Heart left ventricle (tissue), 16 donors: ENCODE measurements around the gene NR3C1. TPM values are rescaled to one million over a fixed set of nuclear protein-coding genes. Genes with fewer than 3 reads are reported as not detected.
A peak's percentile ranks its signal among the peaks of the same experiment; 100 is the strongest.

ENCODE experiments used
- ATAC-seq, 4 donors: fragments of 200-7000 bp; cut with Tn5 transposase; one replicate each; pipeline ENCODE4 v1.9.1; 2020 to 2022; ENCODE audit warnings: moderate library complexity in 4 of 4, mild to moderate bottlenecking in 3 of 4, moderate number of reproducible peaks in 1 of 4
- DNase-seq, 5 donors: peaks; one replicate each; pipeline ENCODE4 v3.0.0-alpha.2; 2020
- H3K27ac ChIP-seq, 12 donors: fragments of 200-600 bp; sonication (generic) in 4 of 12; one replicate each; pipeline versions ENCODE4 v1.5.0 to v1.8.0; 2016 to 2022; ENCODE audit warnings: mild to moderate bottlenecking in 2 of 12
- H3K27me3 ChIP-seq, 9 donors: fragments of 200-600 bp; sonication (generic) in 2 of 9; one replicate each; pipeline versions ENCODE4 v1.5.1 to v1.8.0; 2016 to 2022; ENCODE audit warnings: mild to moderate bottlenecking in 3 of 9
- H3K36me3 ChIP-seq, 9 donors: fragments of 200-600 bp; sonication (generic) in 2 of 9; one replicate each; pipeline versions ENCODE4 v1.5.0 to v1.8.0; 2018 to 2022; ENCODE audit warnings: mild to moderate bottlenecking in 2 of 9
- H3K4me1 ChIP-seq, 12 donors: fragments of 200-600 bp; sonication (generic) in 4 of 12; one replicate each; pipeline versions ENCODE4 v1.5.0 to v1.8.0; 2016 to 2022; ENCODE audit warnings: mild to moderate bottlenecking in 3 of 12
- H3K4me3 ChIP-seq, 12 donors: fragments of 200-600 bp; sonication (generic) in 4 of 12; one replicate each; pipeline versions ENCODE4 v1.5.0 to v1.8.0; 2017 to 2022; ENCODE audit warnings: mild to moderate bottlenecking in 9 of 12, moderate library complexity in 4 of 12
- H3K9me3 ChIP-seq, 12 donors: fragments of 200-600 bp; sonication (generic) in 4 of 12; one replicate each; pipeline versions ENCODE4 v1.5.0 to v1.8.0; 2016 to 2022; ENCODE audit warnings: mild to moderate bottlenecking in 1 of 12
- POLR2A ChIP-seq, 2 donors: fragments of 450-650 bp; IDR thresholded peaks; one replicate each; pipeline ENCODE4 v1.6.1; 2017; ENCODE audit warnings: antibody characterized with exemption in 2 of 2, mild to moderate bottlenecking in 2 of 2, moderate library complexity in 2 of 2
- WGBS, 4 donors: extraction: QIAGEN DNeasy Blood & Tissue Kit in 2 of 4; methylation state at CpG; one replicate each; pipeline versions ENCODE4 v1.1.5 to v1.1.7; 2013 to 2018; 5-methylcytosine and 5-hydroxymethylcytosine counted together
- intact Hi-C, 10 donors: fragments of 100-400 bp; cut with DNase I; formaldehyde crosslinking; loops; one replicate each; pipeline versions ENCODE4 v1.11.1 to v1.14.2; 2022
- polyA plus RNA-seq, 2 donors: library from polyadenylated mRNA; stranded (reverse); fragments of 200-250 nt; gene quantifications; one replicate each; pipeline ENCODE4 v1.2.3, GENCODE V29; 2013
- total RNA-seq, 9 donors: library from RNA; depleted of rRNA in 2 of 9; stranded (reverse); fragments of >200 nt in 2 of 9; fragmentation: NEBNext Ultra II Directional in 3 of 9; extraction: Animal tissue kit (Norgen Biotek cat#: 25700) in 3 of 9; gene quantifications; one replicate each; pipeline versions ENCODE4 v1.1.0 to v1.2.4, GENCODE V29; 2016 to 2023
- TF ChIP-seq, protein P1 (sequence below), 12 donors: fragments of 200-600 bp; sonication (generic) in 4 of 12; IDR thresholded peaks; one replicate each; pipeline versions ENCODE4 v1.5.0 to v1.8.0; 2018 to 2022; ENCODE audit warnings: antibody characterized with exemption in 12 of 12, mild to moderate bottlenecking in 5 of 12
- donor health status: ischemic (EF 13 %, LVEDD 7.1; RV severe dilation, severe dysfunction).
- donor health status: healthy with polysubstance abuse.
- donor health status: DM: no; HTN: yes; CAD: no.
- donor health status: DM: no; HTN: no; CAD: no.
- donor health status: ischemic (EF 25% LVEDD 6.9; RV normal size, moderate dysfunction).
- donor health status: ischemic (EF 25% LVEDD 5.7; RV mildly dilated, moderate dysfunction).
- donor health status: healthy.
- donor health status: DM: yes; HTN: yes; CAD: no.
- donor health status: ischemic (EF 35%, LVEDD 5.7; RV mildly dilated, moderate dysfunction).
- donor health status: nonischemic (EF 11% LVEDD 7.7; RV severe dilation, severe dysfunction).
- donor health status: DM: yes; HTN: yes; CAD: no.
- donor health status: PGD.
- donor health status: ischemic (EF 29% LVEDD 5.4; RV normal size, mild dysfunction).
- donor health status: nonischemic (EF 23%, LVEDD 6.1; RV moderate dilation, normal function).

NR3C1 gene
- total and polyA plus RNA-seq, 11 donors: 10.4 to 73.7 (median 45.3) TPM

DNA sequence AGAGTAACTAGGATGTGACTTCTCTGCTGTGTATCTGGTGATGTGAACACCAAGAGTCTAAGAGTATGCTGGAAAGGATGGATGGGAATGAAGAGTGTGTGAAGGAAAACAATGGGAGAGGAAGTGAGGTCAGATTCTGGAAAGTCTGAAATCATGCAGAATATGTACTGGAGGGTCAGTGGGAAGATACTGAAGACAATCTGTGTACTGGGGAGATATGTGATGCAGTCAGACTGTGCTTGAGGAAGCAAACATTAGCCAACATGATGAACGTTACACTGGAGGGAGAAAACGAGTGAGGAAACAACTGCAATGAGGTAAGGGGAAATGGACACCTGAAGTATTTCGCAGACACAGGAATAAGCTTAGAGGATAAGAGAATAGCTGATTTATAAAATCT is 105.7 kb downstream of the NR3C1 start:
- Histone ChIP-seq H3K4me1 (peaks cover 0 to 23% (median 0%) of the 10 kb centered on the region in 12 donors), H3K36me3 (peaks cover 0 to 90% (median 80%) of the 10 kb centered on the region in 9 donors), H3K27ac (no peak overlapping the region), H3K9me3 (no peaks in the 10 kb centered on the region), H3K4me3 (no peak overlapping the region), H3K27me3 (no peaks in the 10 kb centered on the region)
- intact Hi-C loops: loop anchor here in 1 of 10 donors (10.0 kb wide), 1 partner anchor 293 kb away; no protein-coding TSS in a partner anchor
- 71 to 73% (median 73%) methylated on average over 3 of the region's 3 CpGs for WGBS, 4 donors
- ATAC-seq (no peak), DNase-seq (no peak)
- no peak for TF ChIP-seq POLR2A (IDR thresholded peaks at IDR 0.05)
- TF ChIP-seq, protein P1, sequence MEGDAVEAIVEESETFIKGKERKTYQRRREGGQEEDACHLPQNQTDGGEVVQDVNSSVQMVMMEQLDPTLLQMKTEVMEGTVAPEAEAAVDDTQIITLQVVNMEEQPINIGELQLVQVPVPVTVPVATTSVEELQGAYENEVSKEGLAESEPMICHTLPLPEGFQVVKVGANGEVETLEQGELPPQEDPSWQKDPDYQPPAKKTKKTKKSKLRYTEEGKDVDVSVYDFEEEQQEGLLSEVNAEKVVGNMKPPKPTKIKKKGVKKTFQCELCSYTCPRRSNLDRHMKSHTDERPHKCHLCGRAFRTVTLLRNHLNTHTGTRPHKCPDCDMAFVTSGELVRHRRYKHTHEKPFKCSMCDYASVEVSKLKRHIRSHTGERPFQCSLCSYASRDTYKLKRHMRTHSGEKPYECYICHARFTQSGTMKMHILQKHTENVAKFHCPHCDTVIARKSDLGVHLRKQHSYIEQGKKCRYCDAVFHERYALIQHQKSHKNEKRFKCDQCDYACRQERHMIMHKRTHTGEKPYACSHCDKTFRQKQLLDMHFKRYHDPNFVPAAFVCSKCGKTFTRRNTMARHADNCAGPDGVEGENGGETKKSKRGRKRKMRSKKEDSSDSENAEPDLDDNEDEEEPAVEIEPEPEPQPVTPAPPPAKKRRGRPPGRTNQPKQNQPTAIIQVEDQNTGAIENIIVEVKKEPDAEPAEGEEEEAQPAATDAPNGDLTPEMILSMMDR (IDR thresholded peaks at IDR 0.05): no peak

DNA sequence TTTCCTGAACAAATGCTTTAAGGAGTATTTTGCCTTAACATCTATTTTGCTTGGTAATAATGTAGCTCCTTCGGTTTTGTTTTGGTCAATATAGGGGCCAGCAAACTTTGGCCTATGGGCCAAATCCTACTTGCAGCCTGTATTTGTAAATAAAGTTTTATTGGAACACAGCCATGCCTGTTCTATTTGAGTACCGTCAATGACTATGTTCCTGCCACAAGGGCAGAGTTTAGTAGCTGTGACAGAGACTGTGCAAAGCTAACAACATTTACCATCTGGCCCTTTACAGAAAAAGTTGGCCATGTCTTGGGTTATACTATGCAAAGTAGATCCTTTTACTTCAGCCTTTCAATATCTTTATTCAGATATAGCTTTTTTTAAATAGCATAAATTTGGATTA is 113.4 kb downstream of the NR3C1 start:
- no peak overlapping the region for H3K27ac ChIP-seq
- TF ChIP-seq, protein P1 (IDR thresholded peaks at IDR 0.05): no peak
- no peak for TF ChIP-seq POLR2A (IDR thresholded peaks at IDR 0.05)
- no peaks in the 10 kb centered on the region for H3K9me3 ChIP-seq
- intact Hi-C loops: loop anchor here in 1 of 10 donors (10.0 kb wide), 1 partner anchor 285 kb away; no protein-coding TSS in a partner anchor
- peaks cover 0 to 5% (median 0%) of the 10 kb centered on the region in 12 donors for H3K4me1 ChIP-seq
- DNase-seq: no peak
- ATAC-seq: no peak
- H3K27me3 ChIP-seq: no peaks in the 10 kb centered on the region
- no peak overlapping the region for H3K4me3 ChIP-seq
- H3K36me3 ChIP-seq: peaks cover 0 to 71% (median 55%) of the 10 kb centered on the region in 9 donors
- WGBS, 4 donors: 76 to 77% (median 77%) methylated on average over 2 of the region's 2 CpGs

DNA sequence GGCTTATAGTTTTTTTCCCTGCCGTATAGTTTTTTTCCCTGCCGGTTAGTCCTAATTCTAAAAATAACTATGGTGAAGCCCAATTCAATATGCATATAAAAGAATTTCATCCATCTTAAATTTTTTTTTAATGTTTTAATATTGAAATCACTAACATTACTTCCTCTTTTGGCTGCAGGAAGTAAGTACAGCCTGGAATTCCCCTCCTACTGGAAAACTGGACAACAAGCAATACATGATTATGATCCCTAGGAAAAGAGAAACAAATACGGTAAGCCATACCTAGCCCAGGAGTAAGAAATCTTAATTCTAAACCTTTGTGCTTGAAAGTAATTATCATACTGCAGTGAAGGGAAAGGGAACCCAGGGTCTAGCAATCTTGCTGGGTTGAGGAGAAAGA is 119.0 kb downstream of the NR3C1 start:
- Histone ChIP-seq H3K36me3 (peaks cover 0 to 66% (median 45%) of the 10 kb centered on the region in 9 donors), H3K4me3 (no peak overlapping the region), H3K27ac (peak overlapping the region in 1 of 12 donors; percentile 33), H3K4me1 (peaks cover 0 to 13% (median 0%) of the 10 kb centered on the region in 12 donors), H3K9me3 (peaks cover 0 to 12% (median 0%) of the 10 kb centered on the region in 12 donors), H3K27me3 (no peaks in the 10 kb centered on the region)
- DNase-seq: no peak
- intact Hi-C loops: no loop called here
- no peak for ATAC-seq
- TF ChIP-seq, protein P1 (IDR thresholded peaks at IDR 0.05): no peak
- no peak for TF ChIP-seq POLR2A (IDR thresholded peaks at IDR 0.05)
- WGBS, 4 donors: 71 to 77% (median 73%) methylated on average over 3 of the region's 3 CpGs

DNA sequence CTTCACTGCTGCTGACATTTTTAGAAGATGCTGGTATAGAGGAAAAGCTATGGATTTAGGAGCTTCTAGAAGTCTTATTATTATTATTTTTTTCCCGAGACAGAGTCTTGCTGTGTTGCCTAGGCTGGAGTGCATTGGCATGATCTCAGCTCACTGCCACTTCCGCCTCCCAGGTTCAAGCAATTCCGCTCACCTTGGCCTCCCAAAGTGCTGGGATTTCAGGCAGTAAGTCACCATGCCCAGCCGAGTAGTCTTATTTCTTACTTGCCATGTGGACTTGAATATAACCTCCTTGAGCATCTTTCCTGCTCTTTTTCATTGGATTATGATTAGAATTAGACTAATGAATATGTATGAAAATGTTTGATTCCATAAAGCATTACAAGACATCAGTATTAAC is 119.5 kb downstream of the NR3C1 start:
- no peak overlapping the region for H3K4me3 ChIP-seq
- peaks cover 0 to 66% (median 51%) of the 10 kb centered on the region in 9 donors for H3K36me3 ChIP-seq
- WGBS, 4 donors: 96 to 98% (median 96%) methylated on average over 4 of the region's 4 CpGs
- H3K27ac ChIP-seq: no peak overlapping the region
- DNase-seq (no peak), ATAC-seq (no peak)
- H3K27me3 ChIP-seq: no peaks in the 10 kb centered on the region
- intact Hi-C loops: no loop called here
- peaks cover 0 to 13% (median 0%) of the 10 kb centered on the region in 12 donors for H3K4me1 ChIP-seq
- TF ChIP-seq, protein P1 (IDR thresholded peaks at IDR 0.05): no peak
- TF ChIP-seq POLR2A (IDR thresholded peaks at IDR 0.05): no peak
- H3K9me3 ChIP-seq: peaks cover 0 to 12% (median 0%) of the 10 kb centered on the region in 12 donors
